ENCODE data around the gene SOAT2.
A peak's percentile ranks its signal among the peaks of the same experiment; 100 is the strongest.

Gene SOAT2

GRCh38 chr12:53065975-53066931 lies 37.0 kb upstream of the SOAT2 start:
- DNase-seq: peak; percentile 85

GRCh38 chr12:53067074-53067992 lies 36.0 kb upstream of the SOAT2 start:
- DNase-seq: no peak

GRCh38 chr12:53067993-53068770 lies 35.1 kb upstream of the SOAT2 start:
- DNase-seq: no peak

- no peak for DNase-seq
Observed at GRCh38 chr12:53068811-53069585, 34.3 kb upstream of the SOAT2 start.

- DNase-seq: no peak
Observed at GRCh38 chr12:53069621-53070410, 33.5 kb upstream of the SOAT2 start.

GRCh38 chr12:53070877-53071492 lies 32.3 kb upstream of the SOAT2 start:
- DNase-seq: peak; percentile 40

- peak; percentile 14 for DNase-seq
Observed at GRCh38 chr12:53071591-53072551, 31.4 kb upstream of the SOAT2 start.

GRCh38 chr12:53073881-53074280 lies 29.4 kb upstream of the SOAT2 start:
- DNase-seq: no peak

GRCh38 chr12:53074283-53074998 lies 28.8 kb upstream of the SOAT2 start:
- DNase-seq: no peak

- DNase-seq: no peak
Observed at GRCh38 chr12:53074999-53075370, 28.3 kb upstream of the SOAT2 start.

GRCh38 chr12:53076461-53076860 lies 26.8 kb upstream of the SOAT2 start:
- no peak for DNase-seq

GRCh38 chr12:53077030-53077429 lies 26.3 kb upstream of the SOAT2 start:
- no peak for DNase-seq

GRCh38 chr12:53078425-53079225 lies 24.7 kb upstream of the SOAT2 start:
- no peak for DNase-seq

- peak; percentile 99 for DNase-seq
Observed at GRCh38 chr12:53079226-53080117, 23.8 kb upstream of the SOAT2 start, which contains the start of gene SPRYD3. Gene SPRYD3 (minus strand): TSS chr12:53079390. CDS start chr12:53079333, 57 bp downstream.

GRCh38 chr12:53082637-53083175 lies 20.6 kb upstream of the SOAT2 start:
- DNase-seq: no peak

- DNase-seq: no peak
Observed at GRCh38 chr12:53086361-53086760, 16.9 kb upstream of the SOAT2 start.

All from retina (tissue), 1 donor.